Measurements from ENCODE around the gene NUMB.

The NUMB gene

DNA sequence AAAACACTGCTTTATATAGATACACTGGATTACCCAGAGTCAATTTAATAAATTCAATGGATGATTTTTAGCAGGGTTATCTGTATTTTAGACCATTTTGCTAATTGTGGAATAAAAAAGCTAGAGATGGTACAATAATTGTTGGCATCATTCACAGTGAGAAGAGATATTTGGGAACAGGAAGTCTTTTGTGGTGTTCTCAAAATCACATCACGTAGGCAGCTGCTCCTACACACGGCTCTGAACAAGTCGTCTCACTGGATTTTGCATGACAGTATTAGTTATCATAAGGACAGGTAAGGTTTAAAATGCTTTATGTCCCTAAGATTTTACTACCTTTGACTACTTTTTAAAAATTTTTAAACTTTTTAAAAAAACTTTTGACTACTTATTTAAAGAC lies 169.0 kb downstream of the NUMB start:
- no peak for DNase-seq

DNA sequence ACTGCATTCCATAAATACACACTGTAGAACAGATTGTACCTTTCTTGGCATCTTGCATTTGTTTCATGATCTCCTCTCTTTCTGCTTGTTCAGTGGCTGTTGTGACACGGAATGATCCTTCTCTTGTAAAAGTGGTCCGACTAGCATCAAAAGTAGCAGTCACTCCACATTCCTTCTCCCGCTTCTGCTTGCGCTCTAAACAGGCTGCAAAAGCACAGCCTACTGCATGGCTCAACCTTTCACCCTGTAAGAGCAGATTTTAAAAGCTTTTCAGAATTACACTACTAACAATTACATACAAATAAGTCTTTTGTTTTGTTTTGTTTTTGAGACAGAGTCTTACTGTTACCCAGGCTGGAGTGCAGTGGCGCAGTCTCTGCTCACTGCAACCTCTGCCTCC lies 171.3 kb downstream of the NUMB start:
- no peak for DNase-seq

GRCh38 chr14:73286598-73286997 lies 171.7 kb downstream of the NUMB start:
- DNase-seq = no peak

GRCh38 chr14:73285979-73286378 lies 172.4 kb downstream of the NUMB start:
- no peak for DNase-seq

DNA sequence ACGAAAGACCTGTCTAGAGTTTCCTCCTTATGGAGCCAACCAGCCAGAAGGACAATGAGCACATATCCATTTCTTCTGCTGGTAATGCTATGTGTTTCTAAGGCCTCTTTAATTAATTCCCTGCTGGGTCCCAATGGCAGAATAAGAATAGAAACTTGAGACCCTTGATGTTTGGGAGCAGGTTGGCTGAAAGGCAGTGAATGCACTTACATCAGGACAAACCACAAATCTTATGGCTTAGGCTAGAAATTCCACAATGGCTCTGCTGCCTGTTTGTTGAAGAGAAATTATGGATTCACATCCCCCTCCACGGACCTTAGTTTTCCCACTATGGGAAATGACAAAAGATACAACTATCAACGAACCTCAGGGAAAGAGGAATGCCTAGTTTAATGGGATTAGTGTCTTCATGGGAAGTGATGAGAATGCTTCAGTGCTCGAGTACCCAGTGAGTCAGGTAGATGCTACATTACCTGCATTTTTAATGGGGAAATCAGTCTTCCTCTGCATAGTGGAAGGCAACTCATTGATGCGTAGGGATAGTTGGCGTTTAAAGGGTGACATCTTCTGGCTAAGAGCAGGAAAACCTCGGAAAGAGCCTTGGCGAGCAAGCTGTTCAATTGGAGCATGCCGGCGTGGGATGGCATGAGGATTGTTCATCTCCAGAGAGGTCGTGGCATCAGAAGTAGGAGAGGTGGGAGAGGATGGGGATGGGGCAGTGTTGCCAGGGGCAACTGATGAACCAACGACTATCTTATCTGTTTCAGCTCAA lies 174.6 kb downstream of the NUMB start:
- no peak for DNase-seq

GRCh38 chr14:73280903-73281302 lies 177.4 kb downstream of the NUMB start:
- DNase-seq = no peak

GRCh38 chr14:73277376-73277775 lies 181.0 kb downstream of the NUMB start:
- DNase-seq = no peak

GRCh38 chr14:73276836-73277235 lies 181.5 kb downstream of the NUMB start:
- no peak for DNase-seq

GRCh38 chr14:73273799-73274198 lies 184.5 kb downstream of the NUMB start:
- DNase-seq = no peak

DNA sequence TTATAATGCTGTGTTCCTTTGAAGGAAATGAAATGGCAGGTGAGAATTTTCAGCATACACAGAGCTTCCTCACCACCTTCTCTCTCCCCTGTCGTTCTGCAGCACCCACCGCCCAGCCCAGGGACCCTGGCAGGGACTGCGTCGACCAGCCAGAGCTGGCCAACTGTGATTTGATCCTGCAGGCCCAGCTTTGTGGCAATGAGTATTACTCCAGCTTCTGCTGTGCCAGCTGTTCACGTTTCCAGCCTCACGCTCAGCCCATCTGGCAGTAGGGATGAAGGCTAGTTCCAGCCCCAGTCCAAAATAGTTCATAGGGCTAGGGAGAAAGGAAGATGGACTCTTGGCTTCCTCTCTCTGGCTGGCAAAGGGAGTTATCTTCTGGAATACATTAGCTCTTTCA lies 186.0 kb downstream of the NUMB start:
- no peak for DNase-seq

- DNase-seq = peak; percentile 46 to 73 (median 54)
Observed at GRCh38 chr14:73269729-73270531, 188.4 kb downstream of the NUMB start.

GRCh38 chr14:73267474-73267873 lies 190.9 kb downstream of the NUMB start:
- DNase-seq = no peak

GRCh38 chr14:73266317-73266716 lies 192.0 kb downstream of the NUMB start:
- no peak for DNase-seq

GRCh38 chr14:73265721-73266046 lies 192.7 kb downstream of the NUMB start:
- DNase-seq = no peak

DNA sequence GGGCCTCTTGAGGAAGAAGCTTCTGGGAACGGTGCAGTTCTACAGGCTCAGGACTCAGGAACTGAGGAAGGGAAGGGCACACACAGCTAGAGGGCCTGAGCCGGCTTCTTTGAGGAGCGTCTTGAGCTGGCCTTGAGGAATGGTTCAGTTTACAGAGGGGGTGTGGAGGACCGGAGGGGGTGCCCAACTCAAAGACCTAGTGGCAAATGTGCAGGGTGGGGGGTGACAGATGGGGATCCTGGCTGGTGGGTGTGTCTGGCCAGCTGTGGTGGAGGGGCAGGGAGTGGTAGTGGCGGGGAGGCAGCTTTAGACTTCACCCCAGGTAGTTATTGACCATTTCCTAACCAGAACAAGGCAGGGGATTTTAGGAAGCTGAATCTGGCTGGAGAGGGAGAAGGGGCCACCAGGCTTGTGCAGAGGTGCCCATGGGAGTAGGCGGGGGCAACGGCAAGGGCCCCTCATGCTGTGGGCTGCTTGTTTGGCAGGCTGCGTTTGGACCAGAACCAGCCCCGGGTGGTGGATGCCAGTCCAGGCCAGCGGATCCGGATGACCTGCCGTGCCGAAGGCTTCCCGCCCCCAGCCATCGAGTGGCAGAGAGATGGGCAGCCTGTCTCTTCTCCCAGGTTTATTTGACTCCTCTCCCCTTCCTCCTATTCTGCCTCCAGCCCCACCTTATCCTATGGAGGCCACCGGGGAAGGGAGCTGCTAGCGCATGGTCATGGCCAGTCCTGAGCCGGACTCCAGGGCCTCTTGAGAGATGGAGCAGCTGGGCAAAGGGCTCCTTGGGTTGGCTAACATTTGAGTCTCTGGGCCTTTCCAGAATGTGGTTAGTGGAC lies 193.2 kb downstream of the NUMB start:
- no peak for DNase-seq

GRCh38 chr14:73264080-73264884 lies 194.1 kb downstream of the NUMB start:
- peak in 1 of 4 experiments; percentile 42 for DNase-seq

DNA sequence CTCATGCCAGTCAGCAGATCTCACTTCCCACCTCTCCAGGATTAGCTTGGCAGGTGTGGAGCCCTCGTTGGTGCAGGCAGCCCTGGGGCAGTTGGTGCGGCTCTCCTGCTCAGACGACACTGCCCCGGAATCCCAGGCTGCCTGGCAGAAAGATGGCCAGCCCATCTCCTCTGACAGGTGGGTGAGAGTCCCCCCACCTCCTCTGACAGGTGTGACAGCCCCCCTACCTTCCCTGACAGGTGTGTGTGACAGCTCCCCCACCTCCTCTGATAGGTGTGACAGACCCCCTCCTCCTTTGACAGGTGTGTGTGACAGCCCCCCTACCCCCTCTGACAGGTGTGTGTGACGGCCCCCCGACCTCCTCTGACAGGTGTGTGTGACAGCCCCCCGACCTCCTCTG lies 194.7 kb downstream of the NUMB start:
- DNase-seq = peak in 1 of 4 experiments; percentile 14

DNA sequence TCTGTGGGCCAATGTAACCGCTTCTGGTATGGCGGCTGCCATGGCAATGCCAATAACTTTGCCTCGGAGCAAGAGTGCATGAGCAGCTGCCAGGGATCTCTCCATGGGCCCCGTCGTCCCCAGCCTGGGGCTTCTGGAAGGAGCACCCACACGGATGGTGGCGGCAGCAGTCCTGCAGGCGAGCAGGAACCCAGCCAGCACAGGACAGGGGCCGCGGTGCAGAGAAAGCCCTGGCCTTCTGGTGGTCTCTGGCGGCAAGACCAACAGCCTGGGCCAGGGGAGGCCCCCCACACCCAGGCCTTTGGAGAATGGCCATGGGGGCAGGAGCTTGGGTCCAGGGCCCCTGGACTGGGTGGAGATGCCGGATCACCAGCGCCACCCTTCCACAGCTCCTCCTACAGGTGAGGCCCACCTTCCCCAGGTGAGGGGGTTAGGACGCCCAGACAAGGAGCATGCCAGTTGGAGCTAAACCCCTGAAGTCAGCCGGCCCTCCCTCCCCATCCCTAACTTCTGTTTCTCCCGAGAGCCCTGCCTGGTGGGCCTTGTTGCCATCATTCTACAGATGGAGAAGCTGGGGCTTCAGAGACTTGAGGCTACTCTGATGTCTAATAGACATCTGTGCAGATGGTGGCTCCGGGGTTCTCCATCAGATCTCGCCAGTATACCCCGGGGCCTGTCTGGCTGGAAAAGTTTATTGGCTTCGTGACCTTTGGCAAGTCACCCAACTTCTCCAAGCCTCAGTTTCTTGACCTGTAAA lies 195.7 kb downstream of the NUMB start:
- DNase-seq = peak in 1 of 4 experiments; percentile 31

DNA sequence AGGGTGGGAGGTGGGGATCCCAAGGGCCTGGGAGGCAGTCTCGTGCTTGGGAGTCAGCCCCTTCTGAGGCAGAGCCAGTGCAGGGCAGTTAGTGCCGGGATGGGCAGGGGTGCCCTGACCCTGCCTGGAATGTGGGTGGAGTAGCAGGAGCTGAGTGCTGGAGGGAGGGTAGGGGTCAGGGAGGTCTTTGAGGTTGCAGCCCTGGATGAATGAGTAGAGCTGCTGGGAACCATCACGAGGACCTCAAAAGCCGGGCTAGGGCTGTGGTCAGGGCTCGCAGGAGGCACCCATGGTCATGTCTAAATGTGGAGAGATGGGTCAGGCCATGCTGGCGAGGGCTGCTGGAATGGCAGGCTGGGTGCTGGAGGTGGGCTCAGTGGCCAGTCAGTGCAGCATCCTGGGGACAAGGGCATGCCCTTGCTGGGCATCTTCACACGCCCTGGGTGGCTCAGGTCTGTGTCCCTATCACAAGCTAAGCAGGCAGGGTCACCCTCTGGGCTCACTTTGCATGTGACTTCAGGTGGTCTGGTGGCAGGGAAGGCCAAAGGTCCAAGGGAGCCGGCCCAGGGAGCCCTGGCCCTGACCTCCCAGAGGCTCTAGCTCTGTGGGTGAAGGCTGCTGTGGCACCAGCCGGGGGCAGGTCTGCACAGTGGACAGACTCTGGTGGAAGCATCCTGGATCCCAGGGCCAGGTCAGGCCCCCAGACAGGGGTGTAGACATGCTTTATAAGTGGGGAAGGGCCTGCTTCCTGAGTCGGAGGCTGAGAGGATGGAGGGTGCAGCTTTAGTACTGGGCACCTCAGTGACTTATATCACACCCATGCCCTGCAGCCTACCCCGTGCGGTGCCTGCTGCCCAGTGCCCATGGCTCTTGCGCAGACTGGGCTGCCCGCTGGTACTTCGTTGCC lies 196.6 kb downstream of the NUMB start:
- DNase-seq = peak in 1 of 4 experiments; percentile 36

DNA sequence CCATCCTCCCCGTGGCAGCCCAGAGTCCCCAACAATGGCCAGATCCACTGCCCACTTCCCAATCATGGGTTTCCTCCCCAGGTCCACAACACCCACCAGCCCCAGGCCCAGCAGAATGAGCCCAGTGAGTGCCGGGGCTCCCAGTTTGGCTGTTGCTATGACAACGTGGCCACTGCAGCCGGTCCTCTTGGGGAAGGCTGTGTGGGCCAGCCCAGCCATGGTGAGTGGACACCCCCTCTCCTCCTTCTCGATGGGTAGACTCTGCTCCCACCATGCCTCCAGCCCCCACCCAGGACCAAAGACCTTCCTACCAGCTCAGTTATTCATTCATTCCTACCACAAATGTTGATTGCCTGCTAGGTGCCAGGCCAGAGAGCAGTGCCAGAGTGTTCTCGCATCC lies 197.3 kb downstream of the NUMB start:
- DNase-seq = no peak
